ENCODE measurements around the gene IPMK.
"Not testable (repeated sequence)": the region's sequence is repeated elsewhere in the genome, so short reads cannot be mapped to it uniquely, and the experiment has no call there.

IPMK gene

DNA sequence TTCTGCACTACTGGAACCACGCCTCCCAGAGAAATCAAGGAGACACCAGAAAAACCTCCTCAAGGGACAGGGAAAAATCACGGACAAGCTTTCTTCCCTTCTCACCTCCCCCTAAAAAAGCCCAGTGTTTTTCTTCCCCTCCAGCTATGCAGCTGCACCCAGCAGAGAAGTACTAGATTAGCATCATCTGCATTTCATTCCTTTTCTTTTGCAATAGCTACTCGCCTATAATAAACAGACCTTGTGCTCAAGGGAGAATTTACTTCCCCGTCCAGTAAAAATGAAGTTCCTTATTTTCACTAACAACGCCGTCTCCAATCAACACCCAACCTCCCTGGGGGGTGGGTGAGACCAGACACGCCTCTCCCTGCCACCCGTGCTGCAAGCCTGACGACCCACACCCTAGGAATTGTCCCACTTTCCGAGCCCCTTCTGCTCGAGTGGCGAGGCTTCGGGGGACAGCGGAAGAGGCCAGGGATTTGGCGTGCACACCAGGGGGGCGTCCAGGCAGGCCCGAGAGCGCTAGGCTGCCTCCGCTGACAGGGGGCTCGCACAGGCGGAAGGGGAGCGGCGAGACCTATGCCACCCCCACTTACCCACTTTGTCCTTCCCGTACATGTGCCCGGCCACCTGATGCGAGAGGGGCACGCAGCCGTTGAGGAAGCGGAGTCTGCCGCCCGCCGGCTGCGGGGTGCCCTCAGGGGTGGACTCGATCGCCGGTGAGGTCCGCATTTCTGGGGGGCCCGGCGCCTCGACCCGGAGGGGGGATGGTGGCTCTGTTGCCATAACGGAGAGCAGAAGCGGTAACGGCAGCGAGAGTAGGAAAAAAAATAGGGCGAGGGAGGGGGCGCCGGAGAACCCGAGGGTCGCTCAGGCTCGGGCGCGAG lies 625 bp downstream of the IPMK start:
- DNase-seq, result no peak

DNA sequence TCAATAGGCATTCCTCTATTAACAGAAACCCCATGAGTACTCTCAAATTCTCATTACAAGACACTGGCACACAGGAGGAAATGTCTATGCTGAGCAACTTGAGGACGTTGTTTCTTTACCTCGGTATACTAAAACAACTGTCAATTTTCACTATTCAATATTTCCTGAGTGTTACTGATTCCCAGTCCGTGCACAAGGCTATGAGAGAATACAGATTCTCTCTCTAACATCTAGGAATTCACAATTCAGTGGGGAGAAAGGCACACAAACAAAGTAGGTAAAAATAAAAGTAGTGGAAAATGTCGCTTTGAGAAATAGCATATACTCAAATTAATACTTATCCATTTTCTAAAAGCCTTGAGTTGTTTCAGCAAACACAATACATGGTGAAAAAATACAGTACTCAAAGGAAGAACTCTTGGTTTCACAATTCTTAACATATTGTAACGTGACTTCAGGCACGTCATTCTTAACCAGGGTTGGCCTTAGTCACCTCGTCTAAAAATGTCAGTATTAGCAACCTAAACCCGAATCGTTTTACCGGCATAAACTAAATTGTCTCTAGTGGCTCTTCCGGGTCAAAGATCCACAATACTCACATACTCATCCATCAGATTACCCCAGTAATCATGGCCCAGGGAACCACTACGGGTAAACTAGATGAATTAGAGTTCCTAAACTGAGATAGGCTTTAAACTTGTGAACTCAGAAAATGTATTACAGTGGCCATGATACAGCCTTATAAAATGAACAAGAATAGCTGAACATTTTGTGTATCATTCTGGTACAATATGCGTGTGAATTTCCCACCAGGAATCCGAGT lies 1.5 kb downstream of the IPMK start:
- DNase-seq, result no peak

DNA sequence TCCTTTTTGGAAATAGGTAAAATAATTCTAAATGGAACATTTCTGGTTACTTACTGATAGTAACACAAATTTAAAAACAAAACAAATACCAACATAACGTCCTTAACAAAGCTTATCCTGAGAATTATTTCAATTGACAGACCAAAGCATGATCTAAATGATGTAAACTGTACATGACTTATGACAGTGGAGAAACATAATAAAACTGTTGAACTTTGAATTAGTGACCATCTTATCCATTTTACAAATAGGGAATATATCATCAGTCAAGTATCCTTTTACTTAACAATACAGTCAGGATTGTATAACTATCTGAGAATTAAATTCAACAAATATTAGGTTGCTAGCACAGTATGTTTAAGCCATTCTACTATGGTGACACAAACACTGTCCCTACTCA lies 2.4 kb downstream of the IPMK start:
- DNase-seq, result no peak

DNA sequence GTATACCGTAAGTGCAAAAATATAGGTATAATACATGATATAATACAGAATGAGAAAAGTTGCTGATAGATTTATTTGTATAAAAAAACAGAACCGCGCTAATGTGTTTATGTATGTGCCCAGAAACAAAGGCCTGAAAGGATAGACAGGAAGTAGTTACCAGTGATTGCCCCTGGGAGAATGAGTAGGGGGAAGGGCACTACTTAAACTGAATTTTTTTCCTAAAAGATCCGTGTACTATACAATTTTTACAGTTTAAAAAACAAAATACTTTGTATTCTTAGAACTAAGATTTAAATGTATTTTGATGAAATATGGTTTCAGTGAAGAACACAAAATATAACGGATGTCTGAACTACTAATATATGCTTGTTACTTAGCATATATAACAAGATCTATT lies 2.9 kb downstream of the IPMK start:
- no peak for DNase-seq

DNA sequence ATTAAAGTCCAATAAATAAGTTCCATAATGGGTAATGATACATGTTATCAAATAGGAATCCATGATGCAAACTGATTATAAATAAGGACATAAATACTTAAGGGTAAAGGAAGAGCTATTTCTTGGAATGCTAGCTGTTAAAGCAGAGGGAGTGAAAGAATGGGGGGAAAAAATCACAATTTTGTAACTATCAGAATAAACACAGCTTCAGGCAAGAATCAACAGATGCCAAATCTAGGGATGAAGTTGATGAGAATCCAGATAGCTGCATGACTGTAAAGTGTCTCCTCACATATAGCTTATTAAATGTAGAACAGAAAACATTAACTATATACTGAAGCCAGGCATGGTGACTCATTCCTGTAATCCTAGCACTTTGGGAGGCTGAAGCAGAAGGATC lies 4.9 kb downstream of the IPMK start:
- DNase-seq, result no peak

DNA sequence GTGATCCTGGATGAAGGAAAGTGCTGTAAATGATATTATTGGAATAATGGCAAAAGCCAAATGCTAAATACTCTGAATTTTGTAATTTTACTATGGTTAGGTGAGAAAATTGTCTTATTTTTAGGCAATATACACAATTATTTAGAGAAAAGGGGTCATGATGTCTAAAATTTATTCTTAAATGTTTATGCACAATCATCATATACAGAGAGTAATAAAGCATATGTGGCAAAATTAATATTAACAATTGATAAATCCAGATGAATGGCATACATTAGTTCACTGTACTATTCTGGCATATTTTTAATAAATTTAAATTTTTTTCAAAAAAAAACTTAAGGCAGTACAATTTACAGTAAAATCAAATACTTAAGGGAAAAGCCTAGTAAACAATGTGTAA lies 7.4 kb downstream of the IPMK start:
- no peak for DNase-seq

DNA sequence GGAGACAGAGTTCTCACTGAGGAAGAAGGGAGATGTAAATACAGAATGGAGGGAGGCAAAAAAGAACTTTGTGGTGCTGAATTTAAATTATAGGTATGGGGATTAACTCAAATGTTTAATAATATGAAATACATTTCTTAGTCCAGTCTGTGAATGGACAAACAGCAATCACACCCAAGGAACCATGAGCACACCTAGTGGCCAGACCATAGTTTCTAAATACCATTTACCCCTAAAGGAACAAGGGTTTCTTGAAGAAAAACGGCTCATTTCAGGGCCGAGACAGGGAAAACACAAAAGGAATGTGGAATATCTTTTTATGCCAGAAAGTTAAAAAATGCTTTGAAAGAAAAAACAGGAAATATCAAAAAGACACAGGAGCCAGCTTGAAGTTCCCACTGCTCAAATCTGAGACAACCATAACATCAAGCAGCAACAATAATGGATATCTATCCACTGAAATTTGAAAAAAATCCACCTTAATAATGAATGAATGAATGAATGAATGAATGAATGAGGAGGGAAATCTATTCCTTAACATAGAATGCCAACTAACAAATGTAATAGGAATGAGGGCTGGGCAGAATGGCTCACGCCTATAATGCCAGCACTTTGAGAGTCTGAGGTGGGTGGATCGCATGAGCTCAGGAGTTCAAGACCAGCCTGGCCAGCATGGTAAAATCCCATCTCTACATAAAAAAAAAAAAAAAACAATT lies 8.6 kb downstream of the IPMK start:
- no peak for DNase-seq

DNA sequence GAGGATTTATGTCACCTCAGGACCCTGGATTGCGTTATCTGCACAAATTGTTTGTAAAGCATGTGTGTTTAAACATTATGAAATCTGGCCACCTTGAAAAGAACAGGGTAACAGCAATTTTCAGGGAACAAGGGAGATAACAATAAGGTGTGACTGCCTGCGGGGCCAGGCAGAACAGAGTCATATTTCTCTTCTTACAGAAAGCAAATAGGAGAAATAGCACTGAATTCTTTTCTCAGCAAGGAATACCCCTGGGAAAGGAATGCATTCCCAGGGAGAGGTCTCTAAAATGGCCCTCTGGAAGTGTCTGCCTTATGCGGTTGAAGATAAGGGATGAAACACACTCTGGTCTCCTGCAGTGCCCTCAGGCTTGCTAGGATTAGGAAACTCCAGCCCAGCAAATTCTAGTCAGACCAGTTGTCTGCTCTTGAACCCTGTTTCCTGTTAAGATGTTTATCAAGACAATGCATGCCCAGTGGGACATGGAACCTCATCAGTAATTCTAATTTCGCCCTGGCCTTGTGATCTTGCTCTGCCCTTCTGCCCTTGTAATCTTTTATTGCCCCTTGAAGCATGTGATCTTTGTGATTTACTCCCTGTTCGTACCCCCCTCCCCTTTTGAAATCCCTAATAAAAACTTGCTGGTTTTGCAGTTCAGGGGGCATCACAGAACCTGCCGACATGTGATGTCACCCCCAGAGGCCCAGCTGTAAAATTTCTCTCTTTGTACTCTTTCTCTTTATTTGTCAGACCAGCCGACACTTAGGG lies 11.5 kb downstream of the IPMK start:
- not testable (repeated sequence) for DNase-seq

DNA sequence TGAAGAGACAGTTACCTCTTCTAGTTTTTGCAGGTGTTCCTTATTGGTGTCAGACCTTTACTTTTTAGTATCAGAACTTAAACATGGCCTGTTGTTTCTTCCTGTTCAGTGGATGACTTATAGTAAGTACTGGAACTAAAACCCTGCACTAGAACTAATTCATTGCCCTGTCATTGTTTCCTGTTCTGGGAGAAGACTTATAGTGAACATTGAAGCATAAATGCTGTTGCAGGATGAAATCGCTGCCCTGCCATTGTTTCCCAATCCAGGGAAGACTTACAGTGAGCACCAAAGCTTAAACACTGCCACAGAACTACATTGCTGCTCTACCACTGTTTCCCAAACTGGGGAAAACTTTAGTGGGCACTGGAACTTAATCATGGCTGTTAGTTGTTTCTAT lies 13.1 kb downstream of the IPMK start:
- DNase-seq, result no peak

DNA sequence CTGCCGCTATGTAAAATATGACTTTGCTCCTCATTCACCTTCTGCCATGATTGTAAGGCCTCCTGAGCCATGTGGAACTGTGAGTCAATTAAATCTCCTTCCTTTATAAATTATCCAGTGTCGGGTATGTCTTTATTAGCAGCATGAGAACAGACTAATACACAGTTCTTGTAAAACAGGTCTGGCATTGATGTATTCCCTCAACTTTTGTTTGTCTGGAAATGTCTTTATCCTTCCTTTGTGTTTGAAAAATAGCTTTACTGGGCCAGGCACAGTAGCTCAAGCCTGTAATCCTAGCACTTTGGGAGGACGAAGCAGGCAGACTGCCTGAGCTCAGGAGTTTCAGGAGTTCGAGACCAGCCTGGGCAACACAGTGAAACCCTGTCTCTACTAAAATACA lies 14.5 kb downstream of the IPMK start:
- DNase-seq, result no peak

DNA sequence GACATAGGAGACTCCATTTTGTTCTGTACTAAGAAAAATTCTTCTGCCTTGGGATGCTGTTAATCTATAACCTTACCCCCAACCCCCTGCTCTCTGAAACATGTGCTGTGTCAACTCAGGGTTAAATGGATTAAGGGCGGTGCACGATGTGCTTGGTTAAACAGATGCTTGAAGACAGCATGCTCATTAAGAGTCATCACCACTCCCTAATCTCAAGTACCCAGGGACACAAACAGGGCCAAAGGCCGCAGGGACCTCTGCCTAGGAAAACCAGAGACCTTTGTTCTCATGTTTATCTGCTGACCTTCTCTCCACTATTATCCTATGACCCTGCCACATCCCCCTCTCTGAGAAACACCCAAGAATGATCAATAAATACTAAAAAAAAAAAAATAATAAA lies 23.0 kb downstream of the IPMK start:
- DNase-seq, result not testable (repeated sequence)

DNA sequence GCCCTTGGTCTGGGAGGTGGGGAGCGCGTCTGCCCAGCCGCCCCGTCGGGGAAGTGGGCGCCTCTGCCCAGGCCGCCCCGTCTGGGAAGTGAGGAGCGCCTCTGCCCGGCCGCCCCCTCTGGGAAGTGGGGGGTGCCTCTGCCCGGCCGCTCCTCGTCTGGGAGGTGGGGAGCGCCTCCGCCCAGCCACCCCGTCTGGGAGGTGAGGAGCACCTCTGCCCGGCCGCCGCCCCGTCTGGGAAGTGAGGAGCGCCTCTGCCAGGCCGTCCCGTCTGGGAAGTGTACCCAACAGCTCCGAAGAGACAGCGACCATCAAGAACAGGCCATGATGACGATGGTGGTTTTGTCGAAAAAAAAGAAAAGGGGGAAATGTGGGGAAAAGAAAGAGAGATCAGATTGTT lies 23.5 kb downstream of the IPMK start:
- DNase-seq, result not testable (repeated sequence)

DNA sequence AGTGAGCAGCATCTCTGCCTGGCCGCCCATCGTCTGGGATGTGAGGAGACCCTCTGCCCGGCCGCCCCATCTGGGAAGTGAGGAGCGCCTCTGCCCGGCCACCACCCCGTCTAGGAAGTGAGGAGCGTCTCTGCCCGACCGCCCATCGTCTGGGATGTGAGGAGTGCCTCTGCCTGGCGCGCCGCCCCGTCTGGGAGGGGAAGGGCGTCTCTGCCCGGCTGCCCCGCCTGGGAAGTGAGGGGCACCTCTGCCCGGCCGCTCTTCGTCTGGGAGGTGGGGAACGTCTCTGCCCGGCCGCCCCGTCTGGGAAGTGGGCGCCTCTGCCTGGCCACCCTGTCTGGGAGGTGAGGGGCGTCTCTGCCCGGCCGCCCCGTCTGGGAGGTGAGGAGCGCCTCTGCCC lies 23.9 kb downstream of the IPMK start:
- DNase-seq, result not testable (repeated sequence)

DNA sequence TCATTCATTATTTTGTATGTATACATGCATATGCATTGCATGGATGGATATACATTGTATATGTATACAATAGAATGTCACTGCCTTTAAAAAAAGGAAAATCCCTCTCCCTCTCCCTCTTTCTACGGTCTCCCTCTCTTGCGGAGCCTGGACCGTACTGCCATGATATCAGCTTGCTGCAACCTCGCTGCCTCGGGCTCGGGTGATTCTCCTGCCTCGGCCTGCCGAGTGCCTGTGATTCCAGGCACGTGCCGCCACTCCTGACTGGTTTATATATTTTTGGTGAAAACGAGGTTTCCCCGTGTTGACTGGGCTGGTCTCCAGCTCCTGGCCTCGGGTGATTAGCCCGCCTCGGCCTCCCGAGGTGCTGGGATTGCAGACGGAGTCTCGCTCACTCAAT lies 24.4 kb downstream of the IPMK start:
- no peak for DNase-seq

DNA sequence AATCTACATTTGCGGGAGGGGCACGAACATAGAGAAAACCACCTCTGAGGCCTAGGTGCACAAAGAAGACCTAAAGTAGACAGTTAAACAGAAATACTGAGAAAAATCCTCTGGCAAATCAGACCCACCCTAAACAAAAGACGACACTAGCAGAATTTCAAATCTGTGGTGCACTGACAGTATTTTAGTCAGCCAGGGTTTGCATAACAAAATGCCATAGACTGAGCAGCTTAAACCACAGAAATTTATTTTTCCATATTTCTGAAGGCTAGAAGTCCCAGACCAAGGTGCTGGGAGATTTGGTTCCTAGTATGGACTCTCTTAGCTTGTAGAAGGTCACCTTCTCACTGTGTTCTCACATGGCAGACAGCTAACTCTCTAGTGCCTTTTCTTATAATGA lies 26.3 kb downstream of the IPMK start:
- DNase-seq, result no peak

DNA sequence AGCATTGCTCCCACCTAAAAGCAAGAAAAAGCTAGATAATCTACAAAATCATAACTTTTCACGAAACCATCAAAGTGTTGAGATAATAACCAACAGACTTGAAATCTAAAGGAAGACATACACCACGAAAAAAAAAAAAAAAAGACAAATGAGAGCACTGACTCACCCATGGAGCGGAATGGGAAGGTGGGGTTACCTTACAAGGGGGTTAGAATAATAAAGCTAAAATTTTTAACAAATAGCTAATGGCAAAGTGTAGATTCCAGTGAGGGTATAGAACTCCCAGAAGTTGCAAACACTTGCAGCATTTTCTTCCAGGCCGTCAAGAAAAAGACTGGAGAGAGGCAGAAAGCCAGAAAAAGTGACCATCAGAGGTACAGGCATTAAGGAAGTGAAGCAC lies 27.2 kb downstream of the IPMK start:
- no peak for DNase-seq

DNA sequence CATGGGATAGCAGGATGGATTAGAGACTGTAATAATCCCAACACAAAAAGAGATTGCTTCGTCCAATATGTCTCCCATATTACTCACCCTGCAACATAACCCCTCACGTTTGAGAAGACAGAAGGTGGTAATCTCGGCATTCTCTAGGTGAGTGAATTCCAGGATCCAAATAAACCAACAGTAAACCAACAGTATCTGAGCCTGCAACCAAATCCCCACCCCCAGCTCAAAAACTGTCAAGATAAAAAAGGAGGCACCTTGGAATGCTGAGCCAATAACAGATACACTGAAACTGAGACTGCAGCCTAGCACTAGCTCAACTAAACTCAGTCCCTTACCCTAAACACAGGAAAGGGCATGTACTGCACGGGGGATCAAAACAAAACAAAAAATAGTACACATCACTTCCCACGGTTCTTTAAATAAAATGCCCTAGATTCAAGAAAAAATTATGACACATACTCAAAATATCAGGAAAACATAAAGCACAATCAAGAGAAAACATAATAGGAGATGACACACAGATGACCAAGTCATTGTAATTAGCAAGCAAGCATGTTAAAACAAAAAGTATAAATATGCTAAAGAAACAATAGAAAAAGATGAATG lies 28.0 kb downstream of the IPMK start:
- no peak for DNase-seq

DNA sequence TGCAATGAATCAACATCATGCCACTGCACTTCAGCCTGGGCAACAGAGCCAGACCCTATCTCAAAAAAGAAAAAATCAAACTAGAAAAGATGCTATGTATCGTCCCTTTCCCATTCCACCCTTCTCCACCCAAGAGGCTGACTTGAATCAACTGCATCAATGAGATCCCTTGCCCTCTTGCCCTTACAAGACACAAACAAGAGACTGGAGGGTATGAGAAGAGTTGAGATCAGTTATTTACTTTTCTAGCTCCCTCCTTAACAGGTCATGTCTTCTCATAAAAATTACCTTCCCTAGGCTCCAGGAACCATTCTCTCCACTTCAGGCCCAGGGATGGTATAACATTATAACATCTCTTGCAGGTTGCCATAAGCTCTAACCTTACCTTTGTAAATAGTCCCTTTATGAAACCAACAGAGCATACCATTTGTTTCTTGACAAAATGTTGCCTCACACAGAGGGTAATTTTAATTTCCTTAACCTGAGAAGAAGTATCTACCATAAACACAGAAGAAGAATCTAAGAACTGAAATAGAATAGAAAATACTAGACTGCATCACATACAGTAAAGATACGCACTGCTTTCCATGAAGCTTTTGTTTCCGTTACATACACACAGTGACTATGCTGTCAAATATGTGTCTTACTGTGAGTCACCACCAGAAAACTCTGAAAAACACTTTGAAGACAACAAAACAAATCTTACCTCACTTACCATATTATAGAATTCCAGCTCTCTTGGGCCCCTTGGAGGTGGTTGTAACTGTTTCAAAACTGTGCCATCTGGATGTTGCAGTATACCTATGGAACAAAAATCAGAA lies 30.5 kb downstream of the IPMK start:
- no peak for DNase-seq

DNA sequence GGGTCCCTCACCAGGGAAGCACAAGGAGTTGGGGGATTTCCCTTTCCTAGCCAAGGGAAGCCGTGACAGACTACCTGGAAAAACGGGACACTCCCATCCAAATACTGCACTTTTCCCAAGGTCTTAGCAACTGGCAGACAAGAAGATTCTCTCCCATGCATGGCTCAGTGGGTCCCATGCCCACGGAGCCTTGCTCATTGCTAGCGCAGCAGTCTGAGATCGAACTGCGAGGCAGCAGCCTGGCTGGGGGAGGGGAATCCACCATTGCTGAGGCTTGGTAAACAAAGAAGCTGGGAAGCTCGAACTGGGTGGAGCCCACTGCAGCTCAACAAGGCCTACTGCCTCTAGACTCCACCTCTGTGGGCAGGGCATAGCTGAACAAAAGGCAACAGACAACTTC lies 37.8 kb downstream of the IPMK start:
- not testable (repeated sequence) for DNase-seq

DNA sequence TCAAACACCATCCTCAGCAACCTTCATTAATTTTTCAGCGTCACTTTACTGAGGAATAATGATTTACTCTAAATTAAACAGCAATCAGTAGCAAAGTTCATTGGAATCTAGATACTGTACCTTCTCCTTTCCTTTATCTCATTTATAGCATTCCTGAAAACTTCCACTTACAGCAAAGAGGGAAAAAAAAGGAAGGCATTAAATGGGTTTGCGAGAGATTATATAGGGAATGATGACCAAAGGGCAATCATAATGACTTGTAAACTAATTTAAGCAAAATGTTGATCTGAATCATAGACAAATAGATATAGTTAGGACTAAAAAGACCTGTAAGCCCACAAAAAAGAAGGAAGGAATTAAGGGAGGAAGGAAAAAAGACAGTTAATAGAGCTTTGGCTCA lies 42.0 kb downstream of the IPMK start:
- DNase-seq, result no peak

DNA sequence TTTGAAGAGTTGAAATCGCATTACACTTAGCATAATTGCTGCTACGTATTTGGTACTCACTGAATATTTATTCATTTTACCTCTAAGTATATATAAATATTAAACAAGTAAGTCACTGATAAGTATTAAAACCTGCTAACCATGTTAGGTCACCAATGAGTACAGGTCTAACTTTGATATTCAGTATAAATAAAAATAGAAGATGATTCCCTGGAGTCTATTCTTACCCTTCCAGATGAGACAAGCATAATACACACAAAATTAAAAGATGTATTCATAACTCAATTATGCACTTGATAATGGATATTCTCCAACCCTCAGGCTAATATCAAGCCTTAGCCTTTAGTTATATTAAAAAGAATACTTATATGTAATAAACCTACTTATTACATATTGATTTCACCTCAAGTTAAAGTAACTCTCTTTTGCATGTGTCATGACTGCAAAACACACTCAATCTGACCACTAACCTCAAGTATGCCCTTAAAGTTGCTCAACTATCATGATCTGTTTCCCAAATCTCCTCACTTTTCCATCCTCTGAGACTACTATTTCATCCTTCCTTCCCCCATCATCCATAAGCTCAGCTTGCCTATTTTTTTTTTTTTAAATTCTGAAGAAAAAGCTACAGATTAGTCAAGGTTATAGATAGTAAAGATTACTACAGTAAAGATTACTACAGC lies 46.8 kb downstream of the IPMK start:
- no peak for DNase-seq
